HG02885 (cell line): Measurements from ENCODE around the gene INHA.

Experiments
- ATAC-seq: cut with Tn5 transposase; IDR thresholded peaks from one replicate; pipeline ENCODE4 v1.9.1; 2021; ENCODE audit warnings: mild to moderate bottlenecking; ENCODE audit not compliant: unreplicated experiment, poor library complexity

Gene INHA

GRCh38 chr2:219572237-219573001, at the start of gene INHA:
Gene INHA, plus strand, starts transcription at chr2:219572310. Its CDS starts 65 bp downstream, at chr2:219572375.
- no peak for ATAC-seq

GRCh38 chr2:219523031-219523671, 49.0 kb upstream of the INHA start:
- no peak for ATAC-seq

GRCh38 chr2:219524817-219525216, 47.3 kb upstream of the INHA start:
- no peak for ATAC-seq

- ATAC-seq: no peak
Observed at GRCh38 chr2:219525533-219526232, 46.4 kb upstream of the INHA start.

DNA sequence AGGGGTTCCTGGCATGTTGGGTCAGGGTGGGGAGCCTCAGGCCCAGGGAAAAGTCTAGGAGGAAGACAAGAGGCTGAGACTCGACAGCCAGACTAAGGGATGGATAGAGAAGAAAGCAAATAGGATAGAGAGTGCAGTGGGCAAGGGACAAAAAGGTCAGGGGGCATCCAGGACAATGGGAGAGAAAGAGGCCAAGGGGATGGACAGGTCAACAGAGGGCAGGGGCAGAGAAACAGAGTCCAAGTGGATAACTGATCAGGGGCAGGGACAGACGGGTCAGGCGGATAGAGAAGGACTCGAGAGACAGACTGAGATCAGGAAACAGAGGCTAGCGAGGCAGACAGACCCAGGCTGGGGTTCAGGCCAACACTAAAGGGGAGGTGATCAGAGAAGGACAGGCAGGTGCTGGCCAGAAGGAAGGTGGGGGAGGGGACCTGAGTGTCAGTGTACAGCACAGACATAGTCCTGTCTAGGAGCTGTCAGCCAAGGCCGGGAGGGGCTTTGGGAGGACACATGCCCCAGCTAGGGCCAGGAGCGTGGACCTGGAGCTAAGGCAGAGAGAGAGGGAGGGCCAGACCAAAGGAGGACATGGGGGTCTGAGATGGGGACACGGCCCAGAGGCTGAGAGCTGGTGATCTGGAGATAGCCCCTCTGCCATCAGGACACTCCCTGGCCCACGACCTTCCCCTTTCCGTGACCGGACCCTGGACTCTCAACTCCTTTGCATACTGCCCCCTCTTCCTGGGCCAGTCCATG, 45.6 kb upstream of the INHA start:
- ATAC-seq: no peak

DNA sequence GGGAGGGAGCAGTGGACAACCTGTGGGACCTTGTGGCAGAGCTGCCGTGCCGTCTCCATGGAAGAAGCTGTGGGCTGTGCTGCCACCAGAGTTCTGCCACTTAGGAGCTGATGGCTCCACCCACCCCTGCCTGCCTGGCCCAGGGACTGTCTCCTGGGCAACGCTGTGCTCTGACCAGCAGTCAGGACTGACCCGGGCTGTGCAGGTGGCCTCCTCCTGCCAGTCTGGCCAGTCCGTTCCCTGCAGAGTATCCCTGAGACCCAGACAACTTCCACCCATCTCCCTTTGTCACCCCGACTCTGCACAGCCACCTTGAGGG, 45.1 kb upstream of the INHA start:
- ATAC-seq: no peak

GRCh38 chr2:219527472-219527871, 44.6 kb upstream of the INHA start:
- ATAC-seq: no peak

DNA sequence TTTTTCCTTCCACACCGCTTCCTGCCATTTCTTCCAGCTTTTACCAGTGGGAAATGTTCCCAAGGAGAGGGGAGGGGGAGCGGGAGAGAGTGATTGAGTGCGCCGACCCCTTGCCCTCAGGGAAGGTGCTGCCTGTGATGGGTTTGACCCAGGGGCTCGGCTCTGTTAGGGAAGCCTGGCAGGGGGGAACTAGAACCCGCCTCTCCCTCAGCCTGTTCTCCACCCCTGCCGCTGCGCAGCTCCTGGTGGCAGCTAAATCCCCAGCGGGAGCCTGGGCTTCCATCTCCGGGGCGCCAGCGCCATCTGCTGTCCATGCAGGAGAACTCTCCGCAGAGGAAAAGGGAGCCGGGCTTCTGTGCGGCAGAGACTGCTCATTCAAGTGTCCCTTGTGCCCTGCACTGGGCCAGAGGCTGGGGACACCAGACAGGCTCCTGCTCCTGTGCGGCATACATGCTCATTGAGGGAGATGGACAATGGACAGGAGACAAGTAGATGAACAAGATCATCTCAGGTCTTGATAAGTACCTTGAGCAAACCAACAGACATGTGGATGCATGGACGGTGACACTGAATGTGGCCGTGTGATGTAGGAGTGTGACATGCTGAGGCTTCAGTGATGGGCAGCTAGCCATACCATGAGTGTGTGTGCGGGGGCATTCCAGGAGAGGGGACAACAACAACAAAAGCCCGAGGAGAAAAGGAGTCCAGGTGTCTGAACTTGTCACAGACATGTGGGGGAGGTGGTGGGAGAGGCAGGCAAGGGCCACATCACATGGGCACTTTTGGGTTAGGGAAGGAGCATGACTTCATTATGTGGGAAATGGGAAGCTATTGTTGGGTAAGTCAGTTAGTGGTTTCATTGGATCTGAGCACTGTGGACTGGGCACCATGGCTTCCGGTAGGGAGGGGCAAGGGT, 41.8 kb upstream of the INHA start:
- ATAC-seq: peak; percentile 89

DNA sequence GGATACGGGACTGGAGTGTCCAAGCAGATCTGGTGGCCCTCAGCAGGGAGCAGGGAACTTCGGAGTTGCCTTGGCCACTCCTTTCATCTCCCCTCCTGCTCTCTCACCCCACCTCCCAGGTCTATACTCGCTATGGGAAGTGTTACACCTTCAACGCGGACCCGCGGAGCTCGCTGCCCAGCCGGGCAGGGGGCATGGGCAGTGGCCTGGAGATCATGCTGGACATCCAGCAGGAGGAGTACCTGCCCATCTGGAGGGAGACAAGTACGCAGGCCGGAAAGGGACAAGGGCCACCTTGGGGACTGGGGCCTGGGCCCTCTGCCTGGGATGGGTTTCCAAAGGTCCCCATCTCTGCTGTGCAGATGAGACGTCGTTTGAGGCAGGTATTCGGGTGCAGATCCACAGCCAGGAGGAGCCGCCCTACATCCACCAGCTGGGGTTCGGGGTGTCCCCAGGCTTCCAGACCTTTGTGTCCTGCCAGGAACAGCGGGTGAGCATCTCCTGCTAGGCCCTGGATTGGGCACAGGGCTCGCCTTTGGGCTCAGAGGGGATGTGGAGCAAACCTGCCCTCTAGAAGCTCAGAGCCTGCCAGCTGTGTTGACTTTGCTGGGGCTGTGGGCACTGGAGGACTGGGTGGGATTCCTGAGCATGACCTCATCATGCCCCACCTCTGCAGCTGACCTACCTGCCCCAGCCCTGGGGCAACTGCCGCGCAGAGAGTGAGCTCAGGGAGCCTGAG, 40.3 kb upstream of the INHA start:
- ATAC-seq: no peak

DNA sequence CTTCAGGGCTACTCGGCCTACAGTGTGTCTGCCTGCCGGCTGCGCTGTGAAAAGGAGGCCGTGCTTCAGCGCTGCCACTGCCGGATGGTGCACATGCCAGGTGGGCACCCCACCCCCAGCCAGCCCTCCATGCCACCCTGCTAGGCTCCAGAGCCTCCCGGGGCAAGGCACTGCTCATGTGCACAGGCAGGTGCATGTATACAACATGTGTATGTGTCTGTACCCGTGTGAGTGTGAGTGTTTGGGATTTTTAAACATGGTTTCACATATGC, 39.8 kb upstream of the INHA start:
- ATAC-seq: no peak

- ATAC-seq: no peak
Observed at GRCh38 chr2:219533930-219534661, 38.0 kb upstream of the INHA start.

DNA sequence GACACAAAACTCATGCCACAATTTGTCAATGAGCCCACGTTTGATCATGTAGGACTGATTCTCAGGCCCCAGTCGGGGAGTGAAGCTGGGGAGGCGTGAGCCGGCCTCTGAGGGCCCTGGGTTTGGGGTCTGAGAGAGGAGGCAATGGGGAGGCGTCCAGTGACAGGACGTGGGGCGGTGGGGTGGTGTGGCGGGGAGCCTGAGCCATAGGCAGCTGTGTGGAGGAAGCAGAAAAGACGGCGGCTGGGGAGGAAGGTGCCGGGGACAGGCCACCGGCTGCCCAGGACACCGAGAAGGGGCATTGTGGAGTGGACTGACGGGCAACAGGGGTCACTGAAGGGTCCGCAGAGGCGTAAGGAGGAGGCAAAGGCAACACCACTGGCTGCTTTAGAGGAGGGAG, 35.7 kb upstream of the INHA start:
- ATAC-seq: no peak

DNA sequence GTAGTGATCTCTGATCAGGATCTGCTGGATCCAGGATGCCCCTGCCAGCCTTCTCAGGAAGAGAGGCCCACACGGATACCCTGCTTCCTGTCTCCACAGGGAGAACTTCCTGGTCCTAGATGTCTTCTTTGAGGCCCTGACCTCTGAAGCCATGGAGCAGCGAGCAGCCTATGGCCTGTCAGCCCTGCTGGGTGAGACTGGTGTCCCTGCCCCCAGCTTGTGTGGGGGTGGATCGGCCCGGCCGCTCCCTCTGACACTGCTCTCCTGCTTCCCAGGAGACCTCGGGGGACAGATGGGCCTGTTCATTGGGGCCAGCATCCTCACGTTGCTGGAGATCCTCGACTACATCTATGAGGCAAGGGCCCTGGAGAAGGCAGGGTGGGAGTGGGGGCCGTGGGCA, 35.1 kb upstream of the INHA start:
- ATAC-seq: no peak

DNA sequence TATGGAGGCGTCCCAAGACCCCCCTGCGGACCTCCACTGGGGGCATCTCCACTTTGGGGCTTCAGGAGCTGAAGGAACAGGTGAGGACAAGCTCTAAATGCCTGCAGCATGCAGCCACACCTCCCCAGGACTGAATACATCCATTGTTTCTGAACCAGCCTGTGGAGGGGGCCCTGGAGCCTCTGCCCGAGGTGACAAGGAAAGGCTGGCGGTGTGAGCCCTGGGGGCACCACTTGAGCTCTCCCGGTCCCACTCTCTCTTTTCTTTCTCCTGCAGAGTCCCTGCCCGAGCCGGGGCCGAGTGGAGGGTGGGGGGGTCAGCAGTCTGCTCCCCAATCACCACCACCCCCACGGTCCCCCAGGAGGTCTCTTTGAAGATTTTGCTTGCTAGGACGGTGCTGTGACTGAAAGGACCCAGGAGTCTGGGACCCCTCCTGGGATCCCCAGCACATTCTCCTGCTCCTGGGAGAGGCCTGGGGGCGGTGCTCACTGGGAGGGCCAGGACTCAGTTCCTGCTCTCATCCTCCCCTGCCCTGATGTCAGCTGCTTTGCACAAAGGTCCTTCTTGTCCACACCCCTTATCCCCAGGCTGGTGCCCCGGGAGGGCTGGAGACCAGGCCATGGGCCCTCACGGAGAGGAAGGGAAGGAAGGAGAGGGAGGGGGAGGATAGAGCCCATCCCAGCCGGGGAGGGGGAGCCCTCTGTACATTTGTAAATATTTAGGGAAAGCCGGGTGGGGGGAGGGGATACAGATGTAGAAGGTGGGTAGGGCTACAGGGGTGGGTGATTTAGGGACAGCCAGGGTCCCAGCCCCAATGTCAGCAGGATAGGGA, 34.2 kb upstream of the INHA start:
- no peak for ATAC-seq

- no peak for ATAC-seq
Observed at GRCh38 chr2:219538504-219538951, 33.6 kb upstream of the INHA start.

DNA sequence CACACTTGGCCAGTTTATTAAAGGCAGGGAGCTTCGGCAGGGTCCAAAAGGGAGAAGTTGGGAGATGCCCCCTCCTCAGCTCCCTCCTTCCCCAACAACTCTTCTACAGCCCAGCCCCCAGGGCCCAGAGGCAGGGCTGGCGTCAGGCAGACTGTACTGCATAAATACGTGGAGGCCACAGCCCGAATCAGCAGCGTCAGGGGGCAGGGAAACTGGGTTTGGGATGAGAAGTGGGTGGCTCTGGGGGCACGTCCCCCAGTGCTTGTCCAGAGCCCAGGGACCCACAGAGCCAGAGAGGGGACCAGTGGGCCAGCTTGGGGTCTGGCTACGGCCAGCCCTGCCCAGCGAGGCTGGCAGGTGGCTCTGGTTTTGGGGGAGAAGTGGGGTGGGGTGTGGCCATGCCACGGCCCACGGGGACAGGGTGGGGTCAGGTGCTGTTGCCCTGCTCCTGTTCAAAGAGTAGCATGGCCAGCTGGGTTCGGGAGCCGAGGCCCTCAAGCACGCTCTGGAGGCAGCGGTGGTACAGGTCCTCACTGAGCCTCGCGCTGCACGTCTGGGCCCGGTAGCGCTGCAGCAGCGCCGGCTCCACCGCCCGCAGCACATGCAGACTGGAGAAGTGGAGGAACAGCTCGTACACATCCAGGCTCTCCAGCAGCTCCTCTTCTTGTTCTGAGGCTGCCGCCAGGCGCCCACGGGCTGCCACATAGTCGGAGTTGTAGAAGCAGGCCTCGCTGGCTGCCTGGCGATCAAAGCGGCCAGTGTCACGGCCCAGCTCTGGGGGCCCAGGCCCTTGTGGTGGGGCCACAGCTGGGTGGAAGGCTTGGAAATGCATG, 32.9 kb upstream of the INHA start:
- no peak for ATAC-seq
